ENCODE data around the gene ZNF536.
"Not testable (repeated sequence)": the region's sequence is repeated elsewhere in the genome, so short reads cannot be mapped to it uniquely, and the experiment has no call there.

Gene ZNF536

GRCh38 chr19:30492586-30493270 is 120.5 kb downstream of the ZNF536 start:
- H3K9ac ChIP-seq (ENCODE audit: low read length) = no peak overlapping the region
- peaks cover 30% of the 10 kb centered on the region for H3K4me1 ChIP-seq (ENCODE audit: control insufficient read depth, insufficient read depth, low read length)
- no peaks in the 10 kb centered on the region for H3K9me3 ChIP-seq (ENCODE audit: control insufficient read depth, insufficient read depth, low read depth, low read length)
- H3K27me3 ChIP-seq (ENCODE audit: control insufficient read depth, insufficient read depth, low read length) = no peaks in the 10 kb centered on the region
- no peak overlapping the region for H3K27ac ChIP-seq (ENCODE audit: low read depth, low read length)
- H3K36me3 ChIP-seq (ENCODE audit: control insufficient read depth, insufficient read depth, low read length) = no peaks in the 10 kb centered on the region
- peak overlapping the region; percentile 5 for H3K4me3 ChIP-seq (ENCODE audit: low read depth, low read length)

- H3K4me1 ChIP-seq (ENCODE audit: control insufficient read depth, insufficient read depth, low read length) = peaks cover 18% of the 10 kb centered on the region
- H3K4me3 ChIP-seq (ENCODE audit: low read depth, low read length) = no peak overlapping the region
- no peak overlapping the region for H3K9ac ChIP-seq (ENCODE audit: low read length)
- no peaks in the 10 kb centered on the region for H3K9me3 ChIP-seq (ENCODE audit: control insufficient read depth, insufficient read depth, low read depth, low read length)
- no peaks in the 10 kb centered on the region for H3K36me3 ChIP-seq (ENCODE audit: control insufficient read depth, insufficient read depth, low read length)
- no peak overlapping the region for H3K27ac ChIP-seq (ENCODE audit: low read depth, low read length)
- H3K27me3 ChIP-seq (ENCODE audit: control insufficient read depth, insufficient read depth, low read length) = no peaks in the 10 kb centered on the region
Observed at GRCh38 chr19:30497034-30497433, 124.8 kb downstream of the ZNF536 start.

GRCh38 chr19:30498085-30498484 is 125.9 kb downstream of the ZNF536 start:
- not testable (repeated sequence) for H3K9me3 ChIP-seq (ENCODE audit: control insufficient read depth, insufficient read depth, low read depth, low read length); H3K27me3 ChIP-seq (ENCODE audit: control insufficient read depth, insufficient read depth, low read length); H3K36me3 ChIP-seq (ENCODE audit: control insufficient read depth, insufficient read depth, low read length); H3K4me3 ChIP-seq (ENCODE audit: low read depth, low read length); H3K9ac ChIP-seq (ENCODE audit: low read length); H3K27ac ChIP-seq (ENCODE audit: low read depth, low read length)
- peaks cover 15% of the 10 kb centered on the region for H3K4me1 ChIP-seq (ENCODE audit: control insufficient read depth, insufficient read depth, low read length)

- no peak overlapping the region for H3K27ac ChIP-seq (ENCODE audit: low read depth, low read length)
- H3K4me3 ChIP-seq (ENCODE audit: low read depth, low read length) = no peak overlapping the region
- H3K9ac ChIP-seq (ENCODE audit: low read length) = no peak overlapping the region
- H3K36me3 ChIP-seq (ENCODE audit: control insufficient read depth, insufficient read depth, low read length) = no peaks in the 10 kb centered on the region
- peaks cover 9% of the 10 kb centered on the region for H3K4me1 ChIP-seq (ENCODE audit: control insufficient read depth, insufficient read depth, low read length)
- no peaks in the 10 kb centered on the region for H3K27me3 ChIP-seq (ENCODE audit: control insufficient read depth, insufficient read depth, low read length)
- H3K9me3 ChIP-seq (ENCODE audit: control insufficient read depth, insufficient read depth, low read depth, low read length) = no peaks in the 10 kb centered on the region
Observed at GRCh38 chr19:30498707-30499106, 126.5 kb downstream of the ZNF536 start.

- H3K27ac ChIP-seq (ENCODE audit: low read depth, low read length) = no peak overlapping the region
Observed at GRCh38 chr19:30504272-30504671, 132.1 kb downstream of the ZNF536 start.

GRCh38 chr19:30512176-30513081 is 140.2 kb downstream of the ZNF536 start:
- Histone ChIP-seq H3K9me3 (ENCODE audit: control insufficient read depth, insufficient read depth, low read depth, low read length) (no peaks in the 10 kb centered on the region), H3K36me3 (ENCODE audit: control insufficient read depth, insufficient read depth, low read length) (no peaks in the 10 kb centered on the region), H3K27ac (ENCODE audit: low read depth, low read length) (no peak overlapping the region), H3K9ac (ENCODE audit: low read length) (no peak overlapping the region), H3K4me3 (ENCODE audit: low read depth, low read length) (no peak overlapping the region), H3K4me1 (ENCODE audit: control insufficient read depth, insufficient read depth, low read length) (no peaks in the 10 kb centered on the region), H3K27me3 (ENCODE audit: control insufficient read depth, insufficient read depth, low read length) (no peaks in the 10 kb centered on the region; the same call in 1 of the 2 replicates)

More at GRCh38 chr19:30504272-30504671, 132.1 kb downstream of the ZNF536 start:
- Histone ChIP-seq H3K36me3 (ENCODE audit: control insufficient read depth, insufficient read depth, low read length) (no peaks in the 10 kb centered on the region), H3K4me1 (ENCODE audit: control insufficient read depth, insufficient read depth, low read length) (no peaks in the 10 kb centered on the region), H3K27me3 (ENCODE audit: control insufficient read depth, insufficient read depth, low read length) (no peaks in the 10 kb centered on the region), H3K4me3 (ENCODE audit: low read depth, low read length) (no peak overlapping the region), H3K9ac (ENCODE audit: low read length) (no peak overlapping the region), H3K9me3 (ENCODE audit: control insufficient read depth, insufficient read depth, low read depth, low read length) (no peaks in the 10 kb centered on the region)

GRCh38 chr19:30513082-30513411 is 140.9 kb downstream of the ZNF536 start:
- H3K27ac ChIP-seq (ENCODE audit: low read depth, low read length) = no peak overlapping the region
- no peaks in the 10 kb centered on the region for H3K36me3 ChIP-seq (ENCODE audit: control insufficient read depth, insufficient read depth, low read length)
- no peaks in the 10 kb centered on the region for H3K9me3 ChIP-seq (ENCODE audit: control insufficient read depth, insufficient read depth, low read depth, low read length)
- H3K4me3 ChIP-seq (ENCODE audit: low read depth, low read length) = no peak overlapping the region
- no peak overlapping the region for H3K9ac ChIP-seq (ENCODE audit: low read length)
- H3K4me1 ChIP-seq (ENCODE audit: control insufficient read depth, insufficient read depth, low read length) = no peaks in the 10 kb centered on the region
- H3K27me3 ChIP-seq (ENCODE audit: control insufficient read depth, insufficient read depth, low read length) = no peaks in the 10 kb centered on the region; the same call in 1 of the 2 replicates

- H3K27me3 ChIP-seq (ENCODE audit: control insufficient read depth, insufficient read depth, low read length) = no peaks in the 10 kb centered on the region; the same call in 1 of the 2 replicates
- H3K27ac ChIP-seq (ENCODE audit: low read depth, low read length) = no peak overlapping the region
- H3K4me1 ChIP-seq (ENCODE audit: control insufficient read depth, insufficient read depth, low read length) = no peaks in the 10 kb centered on the region; the same call in 1 of the 2 replicates
- H3K9me3 ChIP-seq (ENCODE audit: control insufficient read depth, insufficient read depth, low read depth, low read length) = no peaks in the 10 kb centered on the region
- H3K9ac ChIP-seq (ENCODE audit: low read length) = no peak overlapping the region
- no peak overlapping the region for H3K4me3 ChIP-seq (ENCODE audit: low read depth, low read length)
- no peaks in the 10 kb centered on the region for H3K36me3 ChIP-seq (ENCODE audit: control insufficient read depth, insufficient read depth, low read length)
Observed at GRCh38 chr19:30516111-30516510, 143.9 kb downstream of the ZNF536 start.

- Histone ChIP-seq H3K27ac (ENCODE audit: low read depth, low read length) (no peak overlapping the region), H3K4me3 (ENCODE audit: low read depth, low read length) (no peak overlapping the region), H3K9ac (ENCODE audit: low read length) (no peak overlapping the region), H3K27me3 (ENCODE audit: control insufficient read depth, insufficient read depth, low read length) (no peaks in the 10 kb centered on the region; the same call in 1 of the 2 replicates), H3K9me3 (ENCODE audit: control insufficient read depth, insufficient read depth, low read depth, low read length) (no peaks in the 10 kb centered on the region), H3K36me3 (ENCODE audit: control insufficient read depth, insufficient read depth, low read length) (no peaks in the 10 kb centered on the region), H3K4me1 (ENCODE audit: control insufficient read depth, insufficient read depth, low read length) (no peaks in the 10 kb centered on the region; the same call in 1 of the 2 replicates)
Observed at GRCh38 chr19:30516531-30516930, 144.3 kb downstream of the ZNF536 start.

GRCh38 chr19:30518965-30519606 is 146.9 kb downstream of the ZNF536 start:
- Histone ChIP-seq H3K9ac (ENCODE audit: low read length) (no peak overlapping the region), H3K27me3 (ENCODE audit: control insufficient read depth, insufficient read depth, low read length) (no peaks in the 10 kb centered on the region), H3K27ac (ENCODE audit: low read depth, low read length) (no peak overlapping the region), H3K36me3 (ENCODE audit: control insufficient read depth, insufficient read depth, low read length) (no peaks in the 10 kb centered on the region), H3K4me3 (ENCODE audit: low read depth, low read length) (no peak overlapping the region), H3K4me1 (ENCODE audit: control insufficient read depth, insufficient read depth, low read length) (peaks cover 7% of the 10 kb centered on the region), H3K9me3 (ENCODE audit: control insufficient read depth, insufficient read depth, low read depth, low read length) (no peaks in the 10 kb centered on the region)
